Thymus (tissue), 11 donors: ENCODE measurements around the gene FOXP4. TPM values are rescaled to one million over a fixed set of nuclear protein-coding genes. Genes with fewer than 3 reads are reported as not detected.
A peak's percentile ranks its signal among the peaks of the same experiment; 100 is the strongest.

Experiments used
- DNase-seq, 9 donors: peaks; one replicate each; pipeline ENCODE4 v3.0.0-alpha.2; 2013; ENCODE audit warnings: low spot score in 9 of 9, low read depth in 6 of 9, missing footprints in 1 of 9
- H3K27ac ChIP-seq, 2 donors: one replicate each; pipeline ENCODE4 v1.5.1; 2013; ENCODE audit warnings: control low read depth in 1 of 2, low read depth in 1 of 2, low read length in 1 of 2, mild to moderate bottlenecking in 1 of 2, moderate library complexity in 1 of 2
- H3K27me3 ChIP-seq, 2 donors: one replicate each; pipeline ENCODE4 v1.5.1; 2013; ENCODE audit warnings: low read length in 1 of 2; ENCODE audit not compliant: control insufficient read depth in 2 of 2, insufficient read depth in 1 of 2
- H3K36me3 ChIP-seq, 2 donors: one replicate each; pipeline ENCODE4 v1.5.1; 2013; ENCODE audit warnings: low read length in 1 of 2, mild to moderate bottlenecking in 1 of 2, moderate library complexity in 1 of 2; ENCODE audit not compliant: control insufficient read depth in 2 of 2, insufficient read depth in 2 of 2
- H3K4me1 ChIP-seq, 2 donors: one replicate each; pipeline ENCODE4 v1.5.1; 2013; ENCODE audit warnings: low read length in 2 of 2; ENCODE audit not compliant: control insufficient read depth in 2 of 2, insufficient read depth in 2 of 2
- H3K4me3 ChIP-seq, 2 donors: one replicate each; pipeline ENCODE4 v1.5.1; 2013; ENCODE audit warnings: low read length in 2 of 2, control low read depth in 1 of 2, mild to moderate bottlenecking in 1 of 2
- H3K9me3 ChIP-seq, 2 donors: one replicate each; pipeline ENCODE4 v1.5.1; 2013; ENCODE audit warnings: low read length in 1 of 2, mild to moderate bottlenecking in 1 of 2; ENCODE audit not compliant: control insufficient read depth in 2 of 2, insufficient read depth in 1 of 2
- WGBS: extraction: QIAGEN DNeasy Blood & Tissue Kit; methylation state at CpG from one replicate; pipeline ENCODE4 v1.1.7; 2013; 5-methylcytosine and 5-hydroxymethylcytosine counted together
- polyA plus RNA-seq: library from polyadenylated mRNA; stranded (reverse); fragments of 200-250 nt; gene quantifications from one replicate; pipeline ENCODE4 v1.2.3, GENCODE V29; 2013
- total RNA-seq: library from RNA; stranded (reverse); fragments of 120-200 nt; gene quantifications from one replicate; pipeline ENCODE4 v1.2.4, GENCODE V29; 2013
- donor health status: healthy.

Gene FOXP4
- total and polyA plus RNA-seq, 2 donors: 2.0 to 15.0 TPM

DNA sequence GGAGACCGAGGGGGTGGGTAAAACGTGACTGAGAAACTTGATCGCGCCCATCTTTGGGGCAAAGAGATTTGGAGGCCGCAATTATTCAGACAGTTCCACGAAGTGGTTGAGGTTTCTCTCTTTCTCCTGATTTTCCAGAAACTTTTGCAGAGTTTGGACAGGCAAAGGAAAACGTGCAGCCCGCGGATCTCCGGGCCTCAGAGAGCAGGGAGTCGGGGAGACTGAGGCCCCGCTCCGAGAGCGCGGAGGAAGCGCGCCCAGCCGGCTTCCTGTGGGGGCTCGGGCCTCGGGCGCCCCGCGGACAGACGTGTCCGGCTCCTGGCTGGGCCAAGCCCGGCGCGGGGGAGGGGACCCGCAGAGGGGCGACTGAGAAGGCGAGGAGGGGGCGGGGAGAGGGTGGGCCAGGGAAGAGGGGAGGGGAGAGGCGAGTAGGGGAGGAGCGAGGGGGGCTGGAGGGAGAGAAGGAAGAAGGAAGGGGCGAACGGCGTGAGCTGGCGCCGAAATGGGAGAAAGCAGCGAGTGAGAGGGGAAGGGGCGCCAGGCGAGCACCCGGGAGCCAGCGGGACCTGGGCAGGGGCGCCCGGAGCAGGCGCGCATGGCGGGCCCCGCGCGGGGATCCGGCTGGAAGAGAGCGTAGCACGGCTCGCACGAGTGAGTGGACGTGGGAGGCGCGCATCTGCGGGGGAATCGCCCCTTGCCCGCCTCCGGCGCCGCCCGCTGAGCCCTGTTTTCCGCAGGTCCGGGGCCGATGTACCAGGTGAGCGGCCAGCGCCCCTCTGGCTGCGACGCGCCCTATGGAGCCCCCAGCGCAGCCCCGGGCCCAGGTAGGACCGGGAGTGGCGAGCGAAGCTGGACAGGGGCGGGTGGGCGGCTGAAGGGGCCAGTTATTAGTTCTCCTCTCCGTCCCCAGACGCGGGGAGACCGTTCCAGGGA lies 92.1 kb downstream of the FOXP4 start, which contains the start of gene MDFI:
TSS of gene MDFI (plus strand) at position 467 of the 933 bp plus-strand sequence. CDS start at position 749, 282 bp downstream.
- H3K27me3 ChIP-seq: peaks cover 67 to 95% of the 10 kb centered on the region in 2 donors
- 1% methylated on average over 86 of the region's 86 CpGs for WGBS
- peak within 1 kb of the TSS in 1 of 2 donors; percentile 29 for H3K4me3 ChIP-seq
- H3K36me3 ChIP-seq: no peaks in the 10 kb centered on the region
- H3K27ac ChIP-seq: no peak within 1 kb of the TSS
- peaks cover 3 to 15% of the 10 kb centered on the region in 2 donors for H3K4me1 ChIP-seq
- H3K9me3 ChIP-seq: peaks cover 0 to 3% of the 10 kb centered on the region in 2 donors
- DNase-seq: no peak

DNA sequence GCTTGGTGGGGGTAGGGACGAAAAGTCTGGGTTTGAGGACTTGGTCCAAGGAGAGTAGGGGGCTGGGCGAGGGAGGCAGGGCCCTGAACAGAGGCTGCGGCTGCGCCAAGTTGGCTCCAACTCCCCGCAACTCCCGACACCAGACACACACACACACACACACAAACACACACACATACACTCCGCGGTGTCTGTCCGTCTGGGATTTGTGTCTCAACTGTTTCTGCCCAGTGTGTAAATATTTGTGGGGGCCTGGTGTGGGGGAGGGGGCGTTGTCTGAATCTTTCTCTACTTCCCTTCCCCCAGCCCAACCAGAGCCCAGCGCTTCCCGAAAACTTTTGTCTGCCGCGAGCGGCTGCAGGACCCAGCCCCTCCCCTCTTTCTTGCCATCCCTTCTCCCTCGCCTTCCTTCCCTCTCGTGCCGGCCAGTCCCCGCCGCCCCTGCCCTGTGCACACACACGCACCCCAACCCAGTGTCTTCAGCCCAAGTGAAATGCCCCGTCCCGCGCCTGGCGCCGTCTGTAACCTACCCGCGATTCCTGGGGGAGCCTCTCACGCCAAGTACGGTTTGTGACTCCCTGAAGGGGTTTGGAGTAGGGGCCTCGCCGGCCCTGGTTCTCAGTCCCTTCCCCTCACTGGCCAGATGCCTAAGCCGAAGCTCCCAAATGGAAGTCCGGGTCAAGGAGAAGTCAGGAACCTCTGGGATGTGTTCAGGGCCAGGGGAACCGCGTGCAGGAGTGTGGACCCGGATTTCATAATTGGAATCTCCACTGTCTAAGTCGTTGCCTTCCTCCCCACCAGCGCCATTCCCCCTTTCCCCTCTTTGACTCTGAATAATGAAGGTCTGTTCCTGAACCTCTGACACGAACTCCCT lies 93.0 kb downstream of the FOXP4 start:
- peaks cover 3 to 19% of the 10 kb centered on the region in 2 donors for H3K4me1 ChIP-seq
- peaks cover 0 to 3% of the 10 kb centered on the region in 2 donors for H3K9me3 ChIP-seq
- no peaks in the 10 kb centered on the region for H3K36me3 ChIP-seq
- no peak for DNase-seq
- peaks cover 67 to 97% of the 10 kb centered on the region in 2 donors for H3K27me3 ChIP-seq
- H3K27ac ChIP-seq: no peak overlapping the region
- WGBS: 39% methylated on average over 40 of the region's 40 CpGs
- no peak overlapping the region for H3K4me3 ChIP-seq

DNA sequence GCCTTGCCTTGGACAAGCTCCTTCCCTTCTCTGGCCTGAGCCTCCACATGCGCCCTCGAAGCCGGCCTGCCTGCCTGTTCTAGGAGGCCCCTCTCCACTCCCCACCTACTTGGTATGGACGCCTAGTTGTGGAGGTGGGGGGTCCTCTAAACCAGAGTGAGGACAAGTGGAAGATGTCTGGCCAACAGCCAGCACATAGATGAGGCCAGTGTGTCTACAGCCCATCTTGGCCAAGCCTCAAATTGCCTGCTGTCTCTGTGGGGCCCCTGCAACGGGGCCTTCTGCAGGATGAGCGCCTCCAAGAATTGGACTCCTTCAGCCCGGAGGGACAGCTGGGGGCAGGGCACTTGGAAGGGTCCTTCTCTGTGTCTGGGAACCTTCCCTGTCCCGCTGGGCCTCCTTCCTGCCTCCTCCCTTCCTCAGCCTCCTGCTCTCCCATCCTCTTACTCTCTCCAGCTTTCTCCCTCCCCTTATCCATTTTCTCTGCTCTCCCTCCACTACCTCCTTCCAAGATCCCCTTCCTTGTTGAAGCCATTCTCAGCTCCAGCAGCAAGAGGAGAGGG lies 93.7 kb downstream of the FOXP4 start:
- no peak overlapping the region for H3K4me3 ChIP-seq
- H3K27ac ChIP-seq: no peak overlapping the region
- DNase-seq: no peak
- H3K36me3 ChIP-seq: no peaks in the 10 kb centered on the region
- H3K4me1 ChIP-seq: peaks cover 3 to 22% of the 10 kb centered on the region in 2 donors
- peaks cover 62 to 93% of the 10 kb centered on the region in 2 donors for H3K27me3 ChIP-seq
- WGBS: 97% methylated on average over 8 of the region's 8 CpGs
- H3K9me3 ChIP-seq: peaks cover 0 to 3% of the 10 kb centered on the region in 2 donors

DNA sequence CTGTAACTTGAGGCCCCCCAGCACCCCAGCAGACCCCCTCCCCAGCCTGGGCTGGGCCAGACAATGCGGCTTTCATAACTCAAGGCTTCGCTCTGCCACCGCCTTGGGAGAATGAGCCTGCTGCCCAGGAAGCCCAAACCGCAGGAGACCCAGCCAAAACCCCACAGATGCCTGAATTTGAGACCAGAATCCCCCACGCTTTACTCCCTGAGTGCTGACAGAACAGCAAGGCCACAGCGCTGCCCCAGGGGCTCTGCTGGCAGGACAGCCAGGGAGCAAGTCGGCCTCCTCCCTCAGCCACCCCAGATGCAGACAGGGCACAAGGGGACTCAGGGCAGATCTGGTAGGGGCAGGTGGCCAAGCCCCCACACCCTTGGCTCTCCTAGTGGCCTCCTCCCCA lies 94.2 kb downstream of the FOXP4 start:
- H3K9me3 ChIP-seq: peaks cover 0 to 3% of the 10 kb centered on the region in 2 donors
- H3K4me3 ChIP-seq: no peak overlapping the region
- no peaks in the 10 kb centered on the region for H3K36me3 ChIP-seq
- H3K27ac ChIP-seq: no peak overlapping the region
- WGBS: 95% methylated on average over 7 of the region's 7 CpGs
- H3K27me3 ChIP-seq: peaks cover 61 to 91% of the 10 kb centered on the region in 2 donors
- H3K4me1 ChIP-seq: peaks cover 3 to 26% of the 10 kb centered on the region in 2 donors
- no peak for DNase-seq

DNA sequence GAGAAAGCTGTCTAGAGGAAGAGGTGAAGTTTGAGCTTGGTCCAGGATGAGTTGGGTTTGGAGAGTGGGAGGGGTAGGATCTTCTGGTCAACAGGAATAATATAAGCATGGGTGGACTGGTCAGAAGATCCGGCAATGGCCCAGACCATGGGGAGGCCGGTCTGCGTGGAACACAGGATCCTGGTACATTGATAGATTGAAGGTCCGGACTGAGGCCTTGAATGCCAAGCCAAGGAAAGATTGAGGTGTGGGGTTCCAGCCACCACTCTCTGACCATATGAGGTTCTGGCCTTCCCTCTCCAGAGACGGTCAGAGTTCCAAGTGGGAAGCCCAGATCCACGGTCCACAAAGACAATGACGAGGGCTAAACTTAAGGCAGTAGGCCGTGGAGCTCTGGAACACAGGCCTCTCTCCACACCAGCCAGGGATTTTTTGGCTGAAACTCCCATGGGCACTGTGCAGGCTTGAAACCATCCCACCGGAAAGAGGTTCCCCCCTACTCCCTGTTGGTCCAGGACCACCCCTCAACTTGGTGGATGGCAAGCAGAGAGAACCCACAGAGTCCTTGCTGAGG lies 95.3 kb downstream of the FOXP4 start:
- peaks cover 53 to 88% of the 10 kb centered on the region in 2 donors for H3K27me3 ChIP-seq

DNA sequence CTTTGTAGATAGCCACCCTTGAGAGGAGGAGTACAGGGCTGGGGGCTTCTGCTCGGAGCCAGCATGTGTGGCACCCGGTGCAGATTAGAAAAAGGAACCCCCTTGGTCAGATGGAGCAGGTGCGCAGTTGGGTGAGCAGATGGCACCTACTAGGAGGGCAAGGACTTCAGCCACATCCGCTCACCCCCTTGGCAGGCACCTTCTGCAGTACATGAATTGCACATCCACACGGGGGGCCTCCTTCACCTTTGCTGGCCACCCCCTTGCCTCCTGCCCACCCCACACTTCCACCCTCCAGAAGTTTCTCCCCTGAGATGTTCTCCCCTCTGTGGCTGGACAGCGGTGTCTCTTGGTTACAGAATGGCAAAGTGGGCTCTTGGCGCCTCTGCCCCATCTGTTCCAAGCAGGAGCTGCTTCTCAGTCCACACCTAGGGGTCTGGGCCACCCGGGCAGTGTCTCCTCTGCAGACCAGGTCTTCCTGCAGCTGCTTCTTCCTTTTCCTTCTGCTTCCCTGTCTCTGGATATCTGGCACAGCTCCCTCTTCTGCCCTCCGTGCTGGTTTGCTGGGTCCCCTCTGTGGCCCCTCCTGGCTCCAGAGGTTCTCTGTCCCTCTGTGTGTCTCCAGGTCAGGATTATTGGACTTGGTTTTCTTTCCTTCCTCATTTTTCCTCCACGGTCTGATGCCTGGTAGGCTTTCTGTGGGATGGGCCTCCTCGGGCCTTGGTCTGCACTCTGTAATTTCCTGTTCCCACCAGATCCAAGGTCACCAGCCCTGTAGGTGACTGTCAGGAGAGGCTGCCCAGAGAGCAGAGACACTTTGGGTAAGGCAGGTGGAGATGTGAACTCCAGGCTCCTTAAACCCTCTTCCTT lies 96.1 kb downstream of the FOXP4 start:
- no peak for DNase-seq
- Histone ChIP-seq H3K4me1 (peaks cover 3 to 26% of the 10 kb centered on the region in 2 donors), H3K4me3 (no peak overlapping the region), H3K27me3 (peaks cover 44 to 82% of the 10 kb centered on the region in 2 donors), H3K36me3 (no peaks in the 10 kb centered on the region), H3K9me3 (no peaks in the 10 kb centered on the region), H3K27ac (no peak overlapping the region)
- WGBS: 85% methylated on average over 11 of the region's 11 CpGs

More for the DNA sequence above, 95.3 kb downstream of the FOXP4 start:
- Histone ChIP-seq H3K4me1 (peaks cover 3 to 26% of the 10 kb centered on the region in 2 donors), H3K9me3 (peaks cover 0 to 3% of the 10 kb centered on the region in 2 donors), H3K36me3 (no peaks in the 10 kb centered on the region), H3K4me3 (no peak overlapping the region), H3K27ac (no peak overlapping the region)
- 92% methylated on average over 9 of the region's 9 CpGs for WGBS
- no peak for DNase-seq

DNA sequence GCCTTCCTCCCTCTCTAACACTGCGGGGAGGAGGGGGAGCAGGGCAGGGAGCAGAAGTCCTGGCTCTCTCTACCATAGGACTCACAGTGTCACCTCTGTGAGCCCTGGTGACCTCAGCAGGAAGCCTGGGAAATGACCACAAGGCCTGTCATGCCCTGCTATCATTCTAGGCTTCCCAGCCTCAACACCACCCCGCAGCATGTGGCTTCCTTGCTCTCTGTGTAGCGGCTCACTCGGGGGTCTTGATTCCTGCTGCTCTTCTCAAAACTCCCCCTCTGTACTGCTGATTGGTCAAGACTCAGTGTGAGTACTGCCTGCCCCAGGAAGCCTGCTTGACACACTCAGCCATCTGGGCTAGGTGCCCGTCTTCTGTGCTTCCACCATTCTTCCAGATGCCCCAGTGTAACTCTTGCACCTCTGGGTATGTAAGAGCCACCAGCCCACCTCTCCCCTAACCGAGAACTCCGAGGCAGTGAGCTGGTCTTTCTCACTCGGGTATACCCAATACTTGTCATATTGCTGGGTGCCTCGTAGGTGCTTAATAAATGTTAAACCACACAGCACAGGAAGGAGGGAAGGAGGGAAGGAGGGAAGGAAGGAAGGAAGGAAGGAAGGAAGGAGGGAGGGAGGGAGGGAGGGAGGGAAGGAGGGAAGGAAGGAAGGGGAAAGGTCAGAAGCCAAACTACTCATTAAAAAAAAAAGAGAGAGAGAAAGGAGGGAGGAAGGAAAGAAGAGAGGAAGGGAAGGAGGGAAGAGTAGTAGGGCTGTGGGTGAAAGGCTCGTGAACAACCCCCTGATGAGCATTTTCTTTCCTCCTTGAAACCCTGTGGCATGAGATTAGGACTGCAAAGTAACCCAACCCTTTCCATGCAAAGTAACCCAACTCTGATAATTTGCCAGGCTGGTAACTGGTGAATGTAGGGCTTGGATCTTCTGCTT lies 97.0 kb downstream of the FOXP4 start:
- H3K4me3 ChIP-seq: no peak overlapping the region
- 70% methylated on average over 10 of the region's 10 CpGs for WGBS
- DNase-seq: no peak
- no peaks in the 10 kb centered on the region for H3K9me3 ChIP-seq
- H3K4me1 ChIP-seq: peaks cover under 1 to 18% of the 10 kb centered on the region in 2 donors
- H3K27ac ChIP-seq: no peak overlapping the region
- H3K36me3 ChIP-seq: no peaks in the 10 kb centered on the region
- peaks cover 37 to 73% of the 10 kb centered on the region in 2 donors for H3K27me3 ChIP-seq
